Fibroblast of lung (primary cell): ENCODE measurements around the gene PCDHB2. TPM values are rescaled to one million over a fixed set of nuclear protein-coding genes. Genes with fewer than 3 reads are reported as not detected.

ENCODE experiments used
- DNase-seq, 2 donors: peaks; one replicate each; pipeline versions ENCODE4 v3.0.0 to v3.0.0-alpha.2; 2010; ENCODE audit warnings: low read depth in 2 of 2
- H2AFZ ChIP-seq: 2 replicates; pipeline ENCODE4 v1.5.1; 2012; ENCODE audit warnings: low read length, control low read depth, inconsistent platforms
- H3K27ac ChIP-seq: 2 replicates; pipeline ENCODE4 v1.5.1; 2011; ENCODE audit warnings: low read length, control low read depth; ENCODE audit not compliant: insufficient read depth
- H3K27me3 ChIP-seq: 2 replicates; pipeline ENCODE4 v1.5.1; 2011; ENCODE audit warnings: mild to moderate bottlenecking, low read length; ENCODE audit not compliant: control insufficient read depth, insufficient read depth
- H3K36me3 ChIP-seq: 2 replicates; pipeline ENCODE4 v1.5.1; 2011; ENCODE audit warnings: low read length; ENCODE audit not compliant: control insufficient read depth, insufficient read depth
- H3K4me1 ChIP-seq: 2 replicates; pipeline ENCODE4 v1.5.1; 2011; ENCODE audit warnings: low read length; ENCODE audit not compliant: control insufficient read depth, insufficient read depth; ENCODE audit errors: extremely low read depth
- H3K4me2 ChIP-seq: 2 replicates; pipeline ENCODE4 v1.5.1; 2011; ENCODE audit warnings: low read length, control low read depth; ENCODE audit not compliant: insufficient read depth; ENCODE audit errors: extremely low read depth
- H3K4me3 ChIP-seq, 4 experiments: fragments of 200-600 bp in 1 of 4; sonication (generic) in 1 of 4; replicated peaks in 1 of 4; 2 replicates each; pipeline ENCODE4 v1.5.1; 2011 to 2016; ENCODE audit warnings: low read length in 4 of 4, low read depth in 3 of 4, mild to moderate bottlenecking in 3 of 4, control low read depth in 2 of 4, inconsistent platforms in 1 of 4, mixed read lengths in 1 of 4; ENCODE audit not compliant: insufficient read depth in 1 of 4; ENCODE audit errors: control extremely low read depth in 1 of 4
- H3K79me2 ChIP-seq: 2 replicates; pipeline ENCODE4 v1.5.1; 2012; ENCODE audit warnings: mild to moderate bottlenecking, low read length, inconsistent platforms; ENCODE audit not compliant: control insufficient read depth, insufficient read depth
- H3K9ac ChIP-seq: 2 replicates; pipeline ENCODE4 v1.5.1; 2011; ENCODE audit warnings: mild to moderate bottlenecking, low read length, control low read depth; ENCODE audit not compliant: insufficient read depth
- H3K9me3 ChIP-seq: 2 replicates; pipeline ENCODE4 v1.5.1; 2012; ENCODE audit warnings: low read depth, low read length; ENCODE audit not compliant: control insufficient read depth, insufficient read depth
- H4K20me1 ChIP-seq: 2 replicates; pipeline ENCODE4 v1.5.1; 2011; ENCODE audit warnings: low read length; ENCODE audit not compliant: control insufficient read depth, insufficient read depth; ENCODE audit errors: extremely low read depth
- CTCF ChIP-seq, 2 donors: IDR thresholded peaks in 1 of 2; conservative IDR thresholded peaks in 1 of 2; 1 replicate in 1 of 2; 2 replicates in 1 of 2; pipeline ENCODE4 v1.5.1; 2011 to 2012; ENCODE audit warnings: low read length in 2 of 2, control low read depth in 1 of 2, inconsistent platforms in 1 of 2, low read depth in 1 of 2, mild to moderate bottlenecking in 1 of 2
- EZH2 ChIP-seq: IDR thresholded peaks from 2 replicates; pipeline ENCODE4 v1.5.1; 2012; ENCODE audit warnings: low read length, control low read depth, mild to moderate bottlenecking; ENCODE audit errors: missing control alignments
- polyA plus RNA-seq, 2 donors: library from polyadenylated mRNA; depleted of rRNA in 1 of 2; stranded (reverse) in 1 of 2; unstranded in 1 of 2; fragments of >200 nt; gene quantifications; 2 replicates each; pipeline ENCODE4 v1.2.1, GENCODE V29; 2011 to 2012; ENCODE audit warnings: missing spikeins in 1 of 2
- total RNA-seq: library from RNA; depleted of rRNA; stranded (reverse); fragments of >200 nt; gene quantifications from 2 replicates; pipeline ENCODE4 v1.2.1, GENCODE V29; 2014

The PCDHB2 gene
- total and polyA plus RNA-seq, 2 donors (not counting 1 experiment from before 2014, with no cell fraction given), result 3.1 to 4.6 TPM

- TF ChIP-seq CTCF (conservative IDR thresholded peaks at IDR 0.05 in 1 of 2, IDR thresholded peaks at IDR 0.05 in 1 of 2; ENCODE audit: low read depth in 1 of 2, low read length in 2 of 2) (no peak), EZH2 (no peak)
- H3K36me3 ChIP-seq, result no peaks in the 10 kb centered on the region
- H3K27ac ChIP-seq, result no peak overlapping the region
- H3K4me2 ChIP-seq, result no peak overlapping the region
- no peaks in the 10 kb centered on the region for H3K79me2 ChIP-seq
- no peaks in the 10 kb centered on the region for H3K4me1 ChIP-seq
- H3K27me3 ChIP-seq, result no peaks in the 10 kb centered on the region
- peak overlapping the region in 1 of 4 experiments; percentile 32 for H3K4me3 ChIP-seq
- no peaks in the 10 kb centered on the region for H4K20me1 ChIP-seq
- no peak overlapping the region for H2AFZ ChIP-seq
- no peaks in the 10 kb centered on the region for H3K9me3 ChIP-seq
- DNase-seq, result no peak
- no peak overlapping the region for H3K9ac ChIP-seq
Measured at GRCh38 chr5:141077826-141078225, 16.6 kb upstream of the PCDHB2 start.

- Histone ChIP-seq H3K27me3 (no peaks in the 10 kb centered on the region), H3K4me1 (no peaks in the 10 kb centered on the region), H3K79me2 (no peaks in the 10 kb centered on the region), H3K9me3 (no peaks in the 10 kb centered on the region), H3K4me3 (no peak overlapping the region), H4K20me1 (no peaks in the 10 kb centered on the region), H3K9ac (no peak overlapping the region), H3K27ac (no peak overlapping the region), H3K36me3 (no peaks in the 10 kb centered on the region), H2AFZ (no peak overlapping the region), H3K4me2 (no peak overlapping the region)
- DNase-seq, result no peak
- TF ChIP-seq CTCF (conservative IDR thresholded peaks at IDR 0.05 in 1 of 2, IDR thresholded peaks at IDR 0.05 in 1 of 2; ENCODE audit: low read depth in 1 of 2, low read length in 2 of 2), result no peak
- no peak for TF ChIP-seq EZH2
Measured at GRCh38 chr5:141082228-141082627, 12.2 kb upstream of the PCDHB2 start.

- no peak overlapping the region for H2AFZ ChIP-seq
- no peaks in the 10 kb centered on the region for H3K9me3 ChIP-seq
- peak; percentile 38 to 43 for DNase-seq
- H3K36me3 ChIP-seq, result no peaks in the 10 kb centered on the region
- peak overlapping the region in 2 of 4 experiments; percentile 48 to 49 for H3K4me3 ChIP-seq
- no peaks in the 10 kb centered on the region for H3K4me1 ChIP-seq
- no peak overlapping the region for H3K27ac ChIP-seq
- no peak overlapping the region for H3K9ac ChIP-seq
- TF ChIP-seq EZH2 (no peak), CTCF (conservative IDR thresholded peaks at IDR 0.05 in 1 of 2, IDR thresholded peaks at IDR 0.05 in 1 of 2; ENCODE audit: low read depth in 1 of 2, low read length in 2 of 2) (peak; percentile 46 to 49)
- no peaks in the 10 kb centered on the region for H3K27me3 ChIP-seq
- H4K20me1 ChIP-seq, result no peaks in the 10 kb centered on the region
- no peak overlapping the region for H3K4me2 ChIP-seq
- no peaks in the 10 kb centered on the region for H3K79me2 ChIP-seq
Measured at GRCh38 chr5:141084487-141084989, 9.9 kb upstream of the PCDHB2 start.
